Measurements from ENCODE around the gene LEF1.

- no peak for TF ChIP-seq POLR2AphosphoS5 (IDR thresholded peaks at IDR 0.05; ENCODE audit: insufficient read depth in 1 of 2, low read depth in 1 of 2)
- TF ChIP-seq CTCF (IDR thresholded peaks at IDR 0.05): no peak
- no peak for TF ChIP-seq POLR2A (IDR thresholded peaks at IDR 0.05)
Measured at GRCh38 chr4:108116423-108117168, 52.1 kb downstream of the LEF1 start.
